HG03196 (cell line): Measurements from ENCODE around the gene POTEI.
A peak's percentile ranks its signal among the peaks of the same experiment; 100 is the strongest.
"Not testable (repeated sequence)": the region's sequence is repeated elsewhere in the genome, so short reads cannot be mapped to it uniquely, and the experiment has no call there.

Experiments used
- ATAC-seq: cut with Tn5 transposase; IDR thresholded peaks from one replicate; pipeline ENCODE4 v1.9.1; 2021; ENCODE audit not compliant: unreplicated experiment

POTEI gene

GRCh38 chr2:130509228-130509627 lies at the start of gene POTEI:
Gene POTEI, minus strand, starts transcription at chr2:130509328. Its CDS starts 93 bp downstream, at chr2:130509235.
- ATAC-seq, result not testable (repeated sequence)

GRCh38 chr2:130556441-130556840 lies 47.3 kb upstream of the POTEI start:
- not testable (repeated sequence) for ATAC-seq

- ATAC-seq, result not testable (repeated sequence)
These were observed 45.0 kb upstream of the POTEI start for GRCh38 chr2:130554178-130554577.

- ATAC-seq, result not testable (repeated sequence)
These were observed 40.3 kb upstream of the POTEI start for GRCh38 chr2:130549475-130549874.

- ATAC-seq, result not testable (repeated sequence)
These were observed 39.3 kb upstream of the POTEI start for GRCh38 chr2:130548418-130548817.

GRCh38 chr2:130544978-130545377 lies 35.9 kb upstream of the POTEI start:
- not testable (repeated sequence) for ATAC-seq

GRCh38 chr2:130543785-130544528 lies 34.8 kb upstream of the POTEI start:
- not testable (repeated sequence) for ATAC-seq

GRCh38 chr2:130542789-130543188 lies 33.7 kb upstream of the POTEI start:
- not testable (repeated sequence) for ATAC-seq

GRCh38 chr2:130538271-130538670 lies 29.1 kb upstream of the POTEI start:
- not testable (repeated sequence) for ATAC-seq

- not testable (repeated sequence) for ATAC-seq
These were observed 27.5 kb upstream of the POTEI start for GRCh38 chr2:130536654-130537053.

- ATAC-seq, result not testable (repeated sequence)
These were observed 22.5 kb upstream of the POTEI start for GRCh38 chr2:130531672-130532071.

- ATAC-seq, result peak; percentile 92
These were observed 22.1 kb upstream of the POTEI start for GRCh38 chr2:130531225-130531624.

- not testable (repeated sequence) for ATAC-seq
These were observed 21.1 kb upstream of the POTEI start for GRCh38 chr2:130530212-130530611.

GRCh38 chr2:130529545-130529944 lies 20.4 kb upstream of the POTEI start:
- not testable (repeated sequence) for ATAC-seq

GRCh38 chr2:130527365-130527967 lies 18.3 kb upstream of the POTEI start:
- not testable (repeated sequence) for ATAC-seq

GRCh38 chr2:130522390-130522789 lies 13.3 kb upstream of the POTEI start:
- not testable (repeated sequence) for ATAC-seq

- ATAC-seq, result not testable (repeated sequence)
These were observed 11.9 kb upstream of the POTEI start, which contains the start of gene CFC1B for GRCh38 chr2:130520992-130521391. Gene CFC1B, plus strand, starts transcription at chr2:130521222. Its CDS starts 263 bp downstream, at chr2:130521485.

- ATAC-seq, result not testable (repeated sequence)
These were observed 9.5 kb upstream of the POTEI start for GRCh38 chr2:130518516-130519106.

- ATAC-seq, result not testable (repeated sequence)
These were observed 2.8 kb upstream of the POTEI start for GRCh38 chr2:130511747-130512451.

GRCh38 chr2:130510807-130511746 lies 1.9 kb upstream of the POTEI start:
- ATAC-seq, result not testable (repeated sequence)
